HL-60 (cell line): Measurements from ENCODE around the gene SLC16A6.

Source experiments
- GABPA ChIP-seq: IDR thresholded peaks from 2 replicates; pipeline ENCODE4 v1.6.1; 2012; ENCODE audit warnings: low read depth
- POLR2AphosphoS5 ChIP-seq: IDR thresholded peaks from 2 replicates; pipeline ENCODE4 v1.6.1; 2012; ENCODE audit warnings: low read depth
- SPI1 ChIP-seq: IDR thresholded peaks from 2 replicates; pipeline ENCODE4 v1.6.1; 2012; ENCODE audit warnings: low read depth, mild to moderate bottlenecking, borderline replicate concordance
- TF ChIP-seq, protein P1 (sequence below): IDR thresholded peaks from one replicate; pipeline ENCODE4 v1.5.1; 2011; ENCODE audit warnings: low read length, control low read depth, inconsistent platforms; ENCODE audit not compliant: insufficient read depth
- TF ChIP-seq, protein P2 (sequence below): IDR thresholded peaks from 2 replicates; pipeline ENCODE4 v1.6.1; 2012; ENCODE audit warnings: low read depth; ENCODE audit not compliant: insufficient replicate concordance

- TF ChIP-seq, protein P1, sequence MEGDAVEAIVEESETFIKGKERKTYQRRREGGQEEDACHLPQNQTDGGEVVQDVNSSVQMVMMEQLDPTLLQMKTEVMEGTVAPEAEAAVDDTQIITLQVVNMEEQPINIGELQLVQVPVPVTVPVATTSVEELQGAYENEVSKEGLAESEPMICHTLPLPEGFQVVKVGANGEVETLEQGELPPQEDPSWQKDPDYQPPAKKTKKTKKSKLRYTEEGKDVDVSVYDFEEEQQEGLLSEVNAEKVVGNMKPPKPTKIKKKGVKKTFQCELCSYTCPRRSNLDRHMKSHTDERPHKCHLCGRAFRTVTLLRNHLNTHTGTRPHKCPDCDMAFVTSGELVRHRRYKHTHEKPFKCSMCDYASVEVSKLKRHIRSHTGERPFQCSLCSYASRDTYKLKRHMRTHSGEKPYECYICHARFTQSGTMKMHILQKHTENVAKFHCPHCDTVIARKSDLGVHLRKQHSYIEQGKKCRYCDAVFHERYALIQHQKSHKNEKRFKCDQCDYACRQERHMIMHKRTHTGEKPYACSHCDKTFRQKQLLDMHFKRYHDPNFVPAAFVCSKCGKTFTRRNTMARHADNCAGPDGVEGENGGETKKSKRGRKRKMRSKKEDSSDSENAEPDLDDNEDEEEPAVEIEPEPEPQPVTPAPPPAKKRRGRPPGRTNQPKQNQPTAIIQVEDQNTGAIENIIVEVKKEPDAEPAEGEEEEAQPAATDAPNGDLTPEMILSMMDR: no peak
- TF ChIP-seq POLR2AphosphoS5 (no peak), GABPA (no peak), SPI1 (no peak)
- TF ChIP-seq, protein P2, sequence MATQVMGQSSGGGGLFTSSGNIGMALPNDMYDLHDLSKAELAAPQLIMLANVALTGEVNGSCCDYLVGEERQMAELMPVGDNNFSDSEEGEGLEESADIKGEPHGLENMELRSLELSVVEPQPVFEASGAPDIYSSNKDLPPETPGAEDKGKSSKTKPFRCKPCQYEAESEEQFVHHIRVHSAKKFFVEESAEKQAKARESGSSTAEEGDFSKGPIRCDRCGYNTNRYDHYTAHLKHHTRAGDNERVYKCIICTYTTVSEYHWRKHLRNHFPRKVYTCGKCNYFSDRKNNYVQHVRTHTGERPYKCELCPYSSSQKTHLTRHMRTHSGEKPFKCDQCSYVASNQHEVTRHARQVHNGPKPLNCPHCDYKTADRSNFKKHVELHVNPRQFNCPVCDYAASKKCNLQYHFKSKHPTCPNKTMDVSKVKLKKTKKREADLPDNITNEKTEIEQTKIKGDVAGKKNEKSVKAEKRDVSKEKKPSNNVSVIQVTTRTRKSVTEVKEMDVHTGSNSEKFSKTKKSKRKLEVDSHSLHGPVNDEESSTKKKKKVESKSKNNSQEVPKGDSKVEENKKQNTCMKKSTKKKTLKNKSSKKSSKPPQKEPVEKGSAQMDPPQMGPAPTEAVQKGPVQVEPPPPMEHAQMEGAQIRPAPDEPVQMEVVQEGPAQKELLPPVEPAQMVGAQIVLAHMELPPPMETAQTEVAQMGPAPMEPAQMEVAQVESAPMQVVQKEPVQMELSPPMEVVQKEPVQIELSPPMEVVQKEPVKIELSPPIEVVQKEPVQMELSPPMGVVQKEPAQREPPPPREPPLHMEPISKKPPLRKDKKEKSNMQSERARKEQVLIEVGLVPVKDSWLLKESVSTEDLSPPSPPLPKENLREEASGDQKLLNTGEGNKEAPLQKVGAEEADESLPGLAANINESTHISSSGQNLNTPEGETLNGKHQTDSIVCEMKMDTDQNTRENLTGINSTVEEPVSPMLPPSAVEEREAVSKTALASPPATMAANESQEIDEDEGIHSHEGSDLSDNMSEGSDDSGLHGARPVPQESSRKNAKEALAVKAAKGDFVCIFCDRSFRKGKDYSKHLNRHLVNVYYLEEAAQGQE: no peak
Observed at GRCh38 chr17:68322630-68323029, 31.7 kb upstream of the SLC16A6 start.
